ENCODE data around the gene DBNDD2.

DBNDD2 gene

GRCh38 chr20:45407783-45408645 lies at the start of gene DBNDD2:
Gene DBNDD2 (plus strand): TSS chr20:45408289. CDS start chr20:45408468, 179 bp downstream.
- DNase-seq, result no peak

GRCh38 chr20:45359069-45359405 lies 49.1 kb upstream of the DBNDD2 start:
- no peak for DNase-seq

GRCh38 chr20:45359406-45360148 lies 48.5 kb upstream of the DBNDD2 start:
- DNase-seq, result no peak

- DNase-seq, result no peak
These were observed 46.3 kb upstream of the DBNDD2 start for GRCh38 chr20:45361793-45362192.

- DNase-seq, result peak; percentile 84
These were observed 45.1 kb upstream of the DBNDD2 start, which contains the start of gene SYS1 for GRCh38 chr20:45362804-45363610. Gene SYS1 (plus strand): TSS chr20:45363156. CDS start chr20:45363532, 376 bp downstream.

GRCh38 chr20:45363611-45364492 lies 44.2 kb upstream of the DBNDD2 start:
- no peak for DNase-seq

GRCh38 chr20:45365444-45365970 lies 42.6 kb upstream of the DBNDD2 start:
- DNase-seq, result no peak

GRCh38 chr20:45366192-45366591 lies 41.9 kb upstream of the DBNDD2 start:
- DNase-seq, result no peak

- no peak for DNase-seq
These were observed 41.5 kb upstream of the DBNDD2 start for GRCh38 chr20:45366631-45367030.

GRCh38 chr20:45367126-45367525 lies 41.0 kb upstream of the DBNDD2 start:
- no peak for DNase-seq

GRCh38 chr20:45368221-45368980 lies 39.7 kb upstream of the DBNDD2 start:
- DNase-seq, result no peak

GRCh38 chr20:45370571-45371160 lies 37.4 kb upstream of the DBNDD2 start:
- DNase-seq, result no peak

GRCh38 chr20:45372241-45372640 lies 35.8 kb upstream of the DBNDD2 start:
- no peak for DNase-seq

- DNase-seq, result no peak
These were observed 35.3 kb upstream of the DBNDD2 start for GRCh38 chr20:45372646-45373352.

- peak; percentile 75 for DNase-seq
These were observed 34.6 kb upstream of the DBNDD2 start for GRCh38 chr20:45373353-45374100.

GRCh38 chr20:45374101-45374467 lies 34.0 kb upstream of the DBNDD2 start:
- DNase-seq, result no peak

GRCh38 chr20:45374966-45375365 lies 33.1 kb upstream of the DBNDD2 start:
- no peak for DNase-seq

- DNase-seq, result no peak
These were observed 30.8 kb upstream of the DBNDD2 start for GRCh38 chr20:45377269-45377668.

GRCh38 chr20:45378191-45378590 lies 29.9 kb upstream of the DBNDD2 start, which contains the start of gene TP53TG5:
Gene TP53TG5 (minus strand): TSS chr20:45378325. CDS start chr20:45378236, 89 bp downstream.
- no peak for DNase-seq

Data from 8988T (cell line).